Measurements from ENCODE around the gene DYRK2.

DYRK2 gene

GRCh38 chr12:67705394-67706370 is 57.1 kb downstream of the DYRK2 start:
- no peak for DNase-seq

- DNase-seq = no peak
These were observed 60.9 kb downstream of the DYRK2 start for GRCh38 chr12:67709367-67709954.

GRCh38 chr12:67710582-67710981 is 62.0 kb downstream of the DYRK2 start:
- no peak for DNase-seq

- DNase-seq = no peak
These were observed 63.5 kb downstream of the DYRK2 start for GRCh38 chr12:67712011-67712410.

- DNase-seq = no peak
These were observed 66.1 kb downstream of the DYRK2 start for GRCh38 chr12:67714648-67715047.
